Measurements from ENCODE around the gene NAV1. TPM values are rescaled to one million over a fixed set of nuclear protein-coding genes. Genes with fewer than 3 reads are reported as not detected.
"Not testable (repeated sequence)": the region's sequence is repeated elsewhere in the genome, so short reads cannot be mapped to it uniquely, and the experiment has no call there.

Gene NAV1
- total RNA-seq, 1 experiment from 2014 or later, result 20.0 TPM

GRCh38 chr1:201517631-201518030, 21.3 kb upstream of the NAV1 start:
- in situ Hi-C loops (cut with HindIII; ENCODE audit: low sequenced_read_pairs), result no loop called here
- DNase-seq (ENCODE audit: low spot score), result no peak

- in situ Hi-C loops (cut with HindIII; ENCODE audit: low sequenced_read_pairs), result no loop called here
- no peak for DNase-seq (ENCODE audit: low spot score)
Measured at GRCh38 chr1:201518071-201518470, 20.9 kb upstream of the NAV1 start.

DNA sequence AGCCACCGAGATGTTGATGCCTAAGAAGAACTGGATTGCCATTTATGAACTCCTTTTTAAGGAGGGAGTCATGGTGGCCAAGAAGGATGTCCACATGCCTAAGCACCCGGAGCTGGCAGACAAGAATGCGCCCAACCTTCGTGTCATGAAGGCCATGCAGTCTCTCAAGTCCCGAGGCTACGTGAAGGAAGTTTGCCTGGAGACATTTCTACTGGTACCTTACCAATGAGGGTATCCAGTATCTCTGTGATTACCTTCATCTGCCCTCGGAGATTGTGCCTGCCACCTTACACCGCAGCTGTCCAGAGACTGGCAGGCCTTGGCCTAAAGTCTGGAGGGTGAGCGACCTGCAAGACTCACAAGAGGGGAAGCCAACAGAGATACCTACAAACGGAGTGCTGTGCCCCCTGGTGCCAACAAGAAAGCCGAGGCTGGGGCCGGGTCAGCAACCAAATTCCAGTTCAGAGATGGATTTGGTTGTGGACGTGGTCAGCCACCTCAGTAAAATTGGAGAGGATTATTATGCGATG, 18.8 kb upstream of the NAV1 start:
- in situ Hi-C loops (cut with HindIII; ENCODE audit: low sequenced_read_pairs); DNase-seq (ENCODE audit: low spot score): not testable (repeated sequence)

DNA sequence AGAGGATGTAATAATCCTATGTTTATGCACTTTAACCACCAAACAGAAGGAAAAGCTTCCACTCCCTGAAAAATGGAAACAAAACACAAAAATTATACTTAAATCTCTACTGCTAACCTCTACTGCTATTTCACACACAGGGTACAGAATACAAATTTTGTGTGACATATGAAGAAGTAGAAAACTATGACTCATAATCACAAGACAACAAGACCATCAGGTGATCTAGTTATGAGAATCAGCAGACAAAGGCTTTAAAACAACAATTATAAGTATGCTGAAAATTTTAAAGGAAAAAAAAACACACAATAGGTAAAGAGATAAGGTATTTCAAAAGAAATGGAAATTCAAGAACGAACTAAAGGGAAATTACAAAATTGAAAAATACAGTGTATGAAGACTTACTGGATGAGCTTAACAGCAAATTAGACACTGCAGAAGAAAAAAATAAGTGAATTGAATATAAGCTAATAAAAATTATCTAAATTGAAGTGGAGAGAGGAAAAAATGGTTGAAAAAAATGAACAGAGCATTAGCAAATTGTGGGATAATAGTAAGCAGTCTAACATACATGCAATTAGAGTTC, 13.6 kb upstream of the NAV1 start:
- in situ Hi-C loops (cut with HindIII; ENCODE audit: low sequenced_read_pairs), result loop anchor here (25.0 kb wide), 1 partner anchor 262 kb away; no protein-coding TSS in a partner anchor
- DNase-seq (ENCODE audit: low spot score), result no peak

DNA sequence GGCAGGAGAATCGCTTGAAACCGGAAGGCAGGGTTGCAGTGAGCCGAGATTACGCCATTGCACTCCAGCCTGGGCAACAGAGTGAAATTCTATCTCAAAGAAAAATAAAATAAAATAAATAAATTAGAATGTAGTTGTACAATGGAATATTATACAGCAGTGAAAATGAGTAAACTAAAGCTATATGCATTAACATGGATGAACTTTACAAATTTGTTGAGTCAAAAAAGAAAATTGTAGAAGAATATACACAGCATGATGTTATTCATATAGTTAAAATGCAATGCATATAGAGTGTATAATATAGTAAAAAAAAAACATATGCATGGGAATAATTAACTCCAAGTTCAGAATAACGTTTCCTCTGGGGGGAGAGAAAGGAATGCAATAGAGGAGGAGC, 11.0 kb upstream of the NAV1 start:
- in situ Hi-C loops (cut with HindIII; ENCODE audit: low sequenced_read_pairs), result loop anchor here (25.0 kb wide), 1 partner anchor 259 kb away; no protein-coding TSS in a partner anchor
- no peak for DNase-seq (ENCODE audit: low spot score)

DNA sequence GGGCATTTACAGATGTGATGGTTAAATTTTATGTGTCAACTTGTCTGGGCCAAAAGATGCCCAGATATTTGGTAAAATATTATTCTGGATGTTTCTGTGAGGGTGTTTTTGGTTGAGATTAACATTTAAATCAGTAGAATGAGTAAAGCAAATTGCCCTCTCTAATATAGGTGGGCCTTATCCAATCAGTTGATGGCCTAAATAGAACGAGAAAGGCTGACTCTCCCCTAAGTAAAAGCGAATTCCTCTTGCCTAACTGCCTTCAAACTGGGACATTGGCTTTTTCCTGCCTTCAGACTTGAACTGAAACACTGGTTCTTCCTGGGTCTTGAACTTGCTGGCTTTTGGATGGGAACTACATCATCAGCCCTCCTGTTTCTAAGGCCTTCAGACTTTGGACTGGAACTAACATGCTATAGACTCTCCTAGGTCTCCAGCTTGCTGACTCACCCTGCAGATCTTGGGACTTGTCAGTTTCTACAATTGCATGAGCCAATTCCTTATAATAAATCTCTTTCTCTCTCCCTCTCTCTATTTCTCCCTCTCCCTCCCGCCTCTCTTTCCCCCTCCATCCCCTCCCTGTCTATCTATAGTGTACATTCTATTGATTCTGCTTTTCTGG, 10.2 kb upstream of the NAV1 start:
- DNase-seq (ENCODE audit: low spot score), result no peak
- in situ Hi-C loops (cut with HindIII; ENCODE audit: low sequenced_read_pairs), result loop anchor here (25.0 kb wide), 1 partner anchor 259 kb away; no protein-coding TSS in a partner anchor

DNA sequence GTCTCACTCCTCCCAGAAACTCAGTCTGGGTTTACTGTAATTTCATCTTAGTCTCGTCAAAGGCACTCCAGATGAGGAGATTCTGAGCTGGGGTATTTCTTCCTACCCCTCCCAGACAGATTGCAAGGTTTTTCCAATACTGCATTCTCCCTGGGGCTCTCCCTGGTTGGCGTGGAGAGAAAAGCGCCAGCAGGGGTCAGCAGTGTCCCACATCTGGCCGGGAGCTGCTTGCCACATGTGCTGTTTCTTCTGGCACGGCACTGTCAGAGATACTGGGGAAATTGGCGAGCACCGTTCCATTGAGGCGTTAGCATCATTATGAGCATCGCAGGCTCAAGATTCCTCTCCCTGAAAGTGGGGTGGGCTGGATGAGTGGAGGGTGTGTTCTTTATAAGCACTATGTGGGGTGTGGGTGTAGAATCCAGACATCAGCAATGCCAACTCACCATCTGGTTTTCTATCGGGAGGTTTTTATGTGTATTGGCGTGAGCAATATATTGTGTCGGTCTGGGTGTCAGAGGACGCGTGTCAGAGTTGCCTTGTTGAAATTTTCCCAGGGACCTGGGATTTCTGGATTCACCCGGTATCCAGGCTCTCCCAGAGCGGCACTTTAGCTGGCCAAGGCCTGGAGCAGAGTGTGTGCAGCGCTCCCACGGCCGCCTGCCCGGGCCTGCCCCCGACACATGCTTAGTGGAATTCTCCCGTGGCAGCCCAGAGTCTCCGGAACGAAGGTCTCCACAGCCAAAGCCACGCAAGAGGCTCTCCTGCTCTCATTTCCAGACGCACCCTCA, 8.0 kb upstream of the NAV1 start:
- peak; percentile 51 for DNase-seq (ENCODE audit: low spot score)
- in situ Hi-C loops (cut with HindIII; ENCODE audit: low sequenced_read_pairs), result loop anchor here (25.0 kb wide), 1 partner anchor 256 kb away; no protein-coding TSS in a partner anchor

DNA sequence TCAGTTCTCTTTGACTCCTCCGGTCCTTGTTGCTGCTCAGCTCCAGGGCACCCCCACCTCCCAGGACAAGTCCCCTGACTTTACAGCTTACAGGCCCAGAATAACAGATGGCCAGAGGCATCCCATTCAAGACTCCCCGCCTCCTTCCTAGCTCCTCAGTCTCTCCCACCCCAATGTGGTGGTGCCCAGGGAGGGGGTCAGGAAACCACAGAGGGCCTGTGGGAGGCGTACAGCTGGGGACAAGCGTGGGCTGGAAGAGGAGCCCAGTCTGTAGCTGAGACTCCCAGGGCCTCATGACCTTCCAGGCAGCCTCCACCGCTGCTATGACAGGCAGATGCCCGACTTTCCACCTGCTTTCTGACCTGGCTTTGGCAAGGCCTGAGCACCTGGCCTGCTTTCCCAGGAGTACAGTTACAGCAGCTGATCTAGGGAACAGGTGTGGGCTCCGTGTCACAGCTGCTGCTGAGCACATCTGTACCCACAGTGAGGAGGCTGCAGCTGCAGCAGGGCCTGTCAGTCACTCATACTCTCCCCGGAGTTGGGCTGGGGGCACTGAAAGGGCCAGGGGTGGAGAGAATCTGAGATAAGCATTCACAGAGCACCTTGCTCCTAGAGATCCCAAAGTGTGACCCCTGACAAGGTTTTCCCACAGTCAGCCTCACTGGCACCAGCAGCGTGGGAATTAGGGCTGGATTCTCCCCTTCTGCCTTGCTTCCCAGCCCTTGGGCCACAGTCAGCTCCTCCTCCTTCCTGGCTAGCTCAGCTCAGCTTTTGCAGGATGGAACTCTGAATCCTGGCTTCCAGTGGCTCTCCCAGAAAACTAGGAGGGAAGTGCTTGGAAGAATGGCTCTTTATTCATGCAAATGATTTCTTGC, 7.1 kb upstream of the NAV1 start:
- in situ Hi-C loops (cut with HindIII; ENCODE audit: low sequenced_read_pairs), result loop anchor here (25.0 kb wide), 1 partner anchor 256 kb away; no protein-coding TSS in a partner anchor
- DNase-seq (ENCODE audit: low spot score), result no peak

GRCh38 chr1:201533836-201534235, 5.1 kb upstream of the NAV1 start:
- in situ Hi-C loops (cut with HindIII; ENCODE audit: low sequenced_read_pairs), result loop anchor here (25.0 kb wide), 1 partner anchor 253 kb away; no protein-coding TSS in a partner anchor
- no peak for DNase-seq (ENCODE audit: low spot score)

DNA sequence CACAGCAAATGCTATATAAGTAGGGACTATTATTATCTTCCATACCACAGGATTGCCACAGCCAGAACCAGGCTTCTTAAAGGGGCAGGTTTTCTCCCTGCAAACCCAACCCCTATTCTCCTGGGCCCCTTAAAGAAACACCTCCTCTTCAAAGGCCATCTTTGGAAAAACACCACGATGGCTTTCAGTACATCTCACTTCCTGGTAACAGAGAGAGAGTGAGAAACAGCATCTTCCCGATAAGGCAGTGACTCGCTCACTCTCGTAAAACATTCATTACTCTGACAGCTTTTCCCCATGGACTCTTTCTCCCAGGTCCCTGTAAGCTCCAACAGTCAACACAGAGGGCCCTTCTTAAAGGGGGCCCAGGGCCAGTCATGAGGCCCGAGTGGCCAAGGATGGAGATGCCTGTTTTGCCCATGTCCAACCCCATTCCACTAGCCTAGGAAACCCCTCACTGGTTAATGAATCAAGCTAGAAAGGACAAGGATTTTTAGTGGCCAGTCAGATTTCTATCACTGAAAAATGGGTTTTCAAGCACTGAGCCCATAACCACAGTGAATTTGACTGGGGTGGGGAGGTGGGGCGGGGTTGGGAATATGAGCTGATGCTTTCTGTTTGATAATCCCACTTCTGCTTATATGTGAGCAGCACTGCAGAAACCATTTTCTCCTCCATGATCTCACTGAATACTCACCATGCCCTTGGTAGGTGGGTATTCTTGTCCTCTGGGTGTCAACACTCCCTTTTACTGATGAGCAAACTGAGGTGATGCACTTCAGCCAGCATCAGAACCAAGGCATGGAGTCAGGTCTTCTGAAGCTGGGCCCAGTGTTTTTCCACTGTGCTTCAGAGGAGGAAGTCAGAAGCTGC, 3.6 kb upstream of the NAV1 start:
- no peak for DNase-seq (ENCODE audit: low spot score)
- in situ Hi-C loops (cut with HindIII; ENCODE audit: low sequenced_read_pairs), result loop anchor here (25.0 kb wide), 1 partner anchor 252 kb away; no protein-coding TSS in a partner anchor

DNA sequence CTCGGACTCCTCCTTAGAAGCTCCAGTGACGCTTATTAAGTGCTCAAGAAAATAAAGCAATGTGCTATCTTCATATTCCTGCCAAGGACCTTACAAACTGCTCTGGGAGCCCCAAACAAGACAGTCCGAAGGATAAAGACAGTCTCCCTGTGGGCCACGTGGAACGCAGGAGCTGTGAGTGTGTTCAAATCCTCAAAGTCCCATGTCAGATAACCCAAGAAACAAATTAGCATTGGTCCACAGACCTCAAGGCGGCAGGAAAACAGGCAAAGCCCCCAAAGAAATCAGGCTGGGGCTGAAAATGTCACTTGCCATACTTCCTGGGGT, 3.0 kb upstream of the NAV1 start:
- in situ Hi-C loops (cut with HindIII; ENCODE audit: low sequenced_read_pairs), result loop anchor here (25.0 kb wide), 1 partner anchor 251 kb away; no protein-coding TSS in a partner anchor
- no peak for DNase-seq (ENCODE audit: low spot score)

DNA sequence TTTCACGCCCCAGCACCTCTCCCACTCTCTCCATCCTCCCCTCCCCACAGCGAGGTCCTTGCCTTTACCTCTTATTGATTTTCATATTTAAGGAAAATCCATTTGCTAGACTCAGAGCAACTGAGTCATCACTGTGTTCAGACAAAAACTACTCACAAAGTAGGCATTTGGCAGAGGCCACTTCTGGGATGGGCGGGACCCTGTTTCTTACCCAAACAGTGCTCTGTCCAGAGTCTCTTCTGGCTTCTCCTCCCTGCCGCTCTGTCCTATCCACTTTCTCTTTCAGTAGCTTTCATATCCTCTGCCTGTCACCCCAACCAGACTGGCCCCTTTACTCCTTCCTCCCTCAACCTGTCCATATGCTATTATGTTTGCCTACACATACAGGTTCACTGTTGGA, 2.4 kb upstream of the NAV1 start:
- in situ Hi-C loops (cut with HindIII; ENCODE audit: low sequenced_read_pairs), result loop anchor here (25.0 kb wide), 1 partner anchor 251 kb away; no protein-coding TSS in a partner anchor
- no peak for DNase-seq (ENCODE audit: low spot score)

DNA sequence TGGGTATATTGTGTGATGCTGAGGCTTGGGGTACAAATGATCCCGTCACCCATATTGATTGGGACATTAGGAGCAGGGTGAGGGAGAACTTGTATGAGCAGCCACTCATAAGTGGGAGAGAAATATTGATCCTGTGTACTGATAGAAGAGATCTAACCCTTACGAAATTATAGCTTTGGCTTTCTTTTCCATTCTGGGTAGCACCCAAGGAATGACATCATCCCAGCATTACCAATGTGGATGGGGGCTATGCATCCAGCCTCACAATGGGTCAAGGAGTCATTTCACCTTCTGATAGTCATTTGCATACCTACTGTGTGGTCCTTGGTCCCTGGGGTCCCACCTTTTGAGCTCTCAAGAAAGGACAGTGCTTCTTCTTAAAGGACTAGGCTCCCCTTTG, 1.9 kb upstream of the NAV1 start:
- in situ Hi-C loops (cut with HindIII; ENCODE audit: low sequenced_read_pairs), result loop anchor here (25.0 kb wide), 1 partner anchor 250 kb away; no protein-coding TSS in a partner anchor
- DNase-seq (ENCODE audit: low spot score), result no peak

DNA sequence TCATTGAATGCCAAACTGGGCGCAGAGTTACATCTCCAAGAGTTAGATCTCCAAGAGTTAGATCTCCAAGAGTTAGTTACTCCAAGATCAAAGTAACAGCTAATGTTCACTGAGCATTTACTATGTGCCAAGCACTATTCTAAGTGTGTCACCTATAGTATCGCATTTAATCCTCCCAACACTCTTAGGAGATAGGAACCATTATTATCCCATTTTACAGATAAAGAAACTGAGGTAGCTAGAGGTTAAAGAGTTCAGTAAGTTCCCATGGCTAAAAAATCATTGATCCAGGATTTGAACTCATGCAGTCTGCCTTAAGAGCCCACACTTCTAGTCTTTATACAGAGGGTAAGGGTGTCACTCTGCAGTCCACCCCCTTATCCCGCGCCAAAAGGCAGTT, 1.5 kb upstream of the NAV1 start:
- in situ Hi-C loops (cut with HindIII; ENCODE audit: low sequenced_read_pairs), result loop anchor here (25.0 kb wide), 1 partner anchor 250 kb away; no protein-coding TSS in a partner anchor

GRCh38 chr1:201537891-201538611, 876 bp upstream of the NAV1 start:
- no peak for DNase-seq (ENCODE audit: low spot score)

More for the DNA sequence above, 1.5 kb upstream of the NAV1 start:
- DNase-seq (ENCODE audit: low spot score), result no peak

GRCh38 chr1:201539561-201540431, 869 bp downstream of the NAV1 start:
- in situ Hi-C loops (cut with HindIII; ENCODE audit: low sequenced_read_pairs), result loop anchor here (25.0 kb wide), 1 partner anchor 248 kb away; no protein-coding TSS in a partner anchor
- DNase-seq (ENCODE audit: low spot score), result peak; percentile 21

More at GRCh38 chr1:201537891-201538611, 876 bp upstream of the NAV1 start:
- in situ Hi-C loops (cut with HindIII; ENCODE audit: low sequenced_read_pairs), result loop anchor here (25.0 kb wide), 1 partner anchor 249 kb away; no protein-coding TSS in a partner anchor
